ENCODE results near the gene AGFG2.

DNA sequence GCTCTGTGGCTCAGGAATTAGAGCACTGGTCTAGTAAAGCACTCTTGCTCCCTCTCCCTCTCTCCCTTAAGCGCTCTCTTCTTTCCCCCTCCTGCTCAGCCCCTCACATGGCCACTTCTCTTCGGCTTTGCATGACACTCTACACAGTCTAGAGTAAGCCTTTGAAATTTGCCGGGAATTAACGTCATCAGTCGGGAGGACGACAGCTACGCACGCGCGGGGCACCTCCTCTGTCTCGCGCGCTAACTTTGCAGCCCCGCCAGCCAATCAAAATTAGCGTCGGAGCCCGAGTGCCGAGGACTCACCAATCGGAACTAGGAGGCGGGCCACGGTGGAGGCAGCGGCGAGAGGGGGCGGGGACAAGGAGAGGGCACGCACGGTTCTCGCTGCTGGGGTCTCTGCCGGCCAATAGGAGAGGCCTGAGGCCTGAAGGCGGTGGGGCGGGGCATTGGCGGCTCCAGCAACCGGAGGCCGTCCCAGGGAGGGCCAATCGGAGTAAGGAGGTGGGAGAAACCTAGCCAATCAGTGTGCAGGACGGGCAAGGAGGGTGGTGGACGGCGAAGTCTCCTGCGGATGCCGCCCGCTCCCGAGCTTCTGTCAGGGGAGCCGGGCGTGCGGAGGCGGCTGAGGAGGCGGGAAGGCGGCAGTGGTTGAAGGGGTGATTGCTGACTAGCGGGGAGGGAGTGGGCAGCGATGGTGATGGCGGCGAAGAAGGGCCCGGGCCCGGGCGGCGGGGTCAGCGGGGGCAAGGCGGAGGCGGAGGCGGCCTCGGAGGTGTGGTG is at the start of gene AGFG2:
- TF ChIP-seq, protein P1, sequence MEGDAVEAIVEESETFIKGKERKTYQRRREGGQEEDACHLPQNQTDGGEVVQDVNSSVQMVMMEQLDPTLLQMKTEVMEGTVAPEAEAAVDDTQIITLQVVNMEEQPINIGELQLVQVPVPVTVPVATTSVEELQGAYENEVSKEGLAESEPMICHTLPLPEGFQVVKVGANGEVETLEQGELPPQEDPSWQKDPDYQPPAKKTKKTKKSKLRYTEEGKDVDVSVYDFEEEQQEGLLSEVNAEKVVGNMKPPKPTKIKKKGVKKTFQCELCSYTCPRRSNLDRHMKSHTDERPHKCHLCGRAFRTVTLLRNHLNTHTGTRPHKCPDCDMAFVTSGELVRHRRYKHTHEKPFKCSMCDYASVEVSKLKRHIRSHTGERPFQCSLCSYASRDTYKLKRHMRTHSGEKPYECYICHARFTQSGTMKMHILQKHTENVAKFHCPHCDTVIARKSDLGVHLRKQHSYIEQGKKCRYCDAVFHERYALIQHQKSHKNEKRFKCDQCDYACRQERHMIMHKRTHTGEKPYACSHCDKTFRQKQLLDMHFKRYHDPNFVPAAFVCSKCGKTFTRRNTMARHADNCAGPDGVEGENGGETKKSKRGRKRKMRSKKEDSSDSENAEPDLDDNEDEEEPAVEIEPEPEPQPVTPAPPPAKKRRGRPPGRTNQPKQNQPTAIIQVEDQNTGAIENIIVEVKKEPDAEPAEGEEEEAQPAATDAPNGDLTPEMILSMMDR (IDR thresholded peaks at IDR 0.05) = no peak
- peak; percentile 95 to 97 (median 96) for TF ChIP-seq POLR2AphosphoS5 (IDR thresholded peaks at IDR 0.05)
- peak; percentile 96 for TF ChIP-seq POLR2A (IDR thresholded peaks at IDR 0.05)

Data from transverse colon (tissue), 4 donors.